B cell (primary cell): ENCODE measurements around the gene NIPA2. TPM values are rescaled to one million over a fixed set of nuclear protein-coding genes. Genes with fewer than 3 reads are reported as not detected.

Experiments
- ATAC-seq: fragments of 200-7000 bp; cut with Tn5 transposase; one replicate; pipeline ENCODE4 v1.10.0; 2021; ENCODE audit warnings: low read depth, mild to moderate bottlenecking, moderate number of reproducible peaks, moderate library complexity
- CTCF ChIA-PET: fragments of 350-600 bp; sonication (Branson Sonifier 250); formaldehyde crosslinking; loops from one replicate; lab custom pipeline; 2021; ENCODE audit warnings: antibody characterized with exemption, inconsistent platforms; lab: Charles Lee
- POLR2A ChIA-PET: fragments of 350-600 bp; sonication (Branson Sonifier 250); formaldehyde crosslinking; loops from one replicate; lab custom pipeline; 2021; ENCODE audit warnings: antibody characterized with exemption; lab: Charles Lee
- DNase-seq: peaks from one replicate; pipeline ENCODE4 v3.0.0; 2013
- H2AFZ ChIP-seq: 2 replicates; pipeline ENCODE4 v1.6.1; 2012; ENCODE audit warnings: mild to moderate bottlenecking, low read depth, low read length; ENCODE audit not compliant: insufficient read depth, poor library complexity, severe bottlenecking
- H3K27ac ChIP-seq, 2 donors: 1 replicate in 1 of 2; 2 replicates in 1 of 2; pipeline ENCODE4 v1.5.1; 2012 to 2013; ENCODE audit warnings: low read length in 2 of 2, mild to moderate bottlenecking in 2 of 2, moderate library complexity in 1 of 2
- H3K27me3 ChIP-seq, 4 experiments: fragments of 200-600 bp in 1 of 4; sonication (generic) in 1 of 4; replicated peaks in 1 of 4; 1 replicate in 2 of 4; 2 replicates in 2 of 4; pipeline versions ENCODE4 v1.6.1 to v1.7.0; 2013 to 2016; ENCODE audit warnings: low read length in 3 of 4, mild to moderate bottlenecking in 2 of 4, mixed read lengths in 1 of 4, moderate library complexity in 1 of 4; ENCODE audit not compliant: insufficient read depth in 4 of 4, control insufficient read depth in 3 of 4; ENCODE audit errors: control extremely low read depth in 1 of 4
- H3K36me3 ChIP-seq, 2 experiments: replicated peaks in 1 of 2; 1 replicate in 1 of 2; 2 replicates in 1 of 2; pipeline versions ENCODE4 v1.6.1 to v1.7.1; 2013; ENCODE audit warnings: low read length in 1 of 2; ENCODE audit not compliant: insufficient read depth in 2 of 2, control insufficient read depth in 1 of 2; ENCODE audit errors: control extremely low read depth in 1 of 2, extremely low read depth in 1 of 2
- H3K4me1 ChIP-seq, 2 donors: fragments of 200-600 bp in 1 of 2; sonication (generic) in 1 of 2; 1 replicate in 1 of 2; 2 replicates in 1 of 2; pipeline versions ENCODE4 v1.5.1 to v1.6.1; 2013 to 2017; ENCODE audit warnings: low read length in 2 of 2; ENCODE audit not compliant: control insufficient read depth in 2 of 2, insufficient read depth in 2 of 2
- H3K4me2 ChIP-seq: replicated peaks from 2 replicates; pipeline ENCODE3; 2012; ENCODE audit warnings: mild to moderate bottlenecking, low read depth, low read length; ENCODE audit not compliant: poor library complexity, severe bottlenecking
- H3K4me3 ChIP-seq, 5 experiments: fragments of 200-600 bp in 1 of 5; sonication (generic) in 1 of 5; 1 replicate in 3 of 5; 2 replicates in 2 of 5; pipeline versions ENCODE4 v1.5.1 to v1.7.0; 2011 to 2016; ENCODE audit warnings: low read length in 4 of 5, mild to moderate bottlenecking in 4 of 5, low read depth in 2 of 5, control low read depth in 1 of 5, moderate library complexity in 1 of 5; ENCODE audit not compliant: insufficient read depth in 1 of 5; ENCODE audit errors: control extremely low read depth in 1 of 5, extremely low read depth in 1 of 5
- H3K79me2 ChIP-seq: fragments of 200-600 bp; sonication (generic); one replicate; pipeline ENCODE4 v1.6.0; 2016; ENCODE audit warnings: low read length; ENCODE audit not compliant: control insufficient read depth, insufficient read depth
- H3K9ac ChIP-seq: fragments of 200-600 bp; sonication (generic); 2 replicates; pipeline ENCODE4 v1.6.1; 2017; ENCODE audit warnings: mild to moderate bottlenecking, low read length, moderate library complexity
- H3K9me3 ChIP-seq, 3 donors: one replicate each; pipeline versions ENCODE4 v1.6.1 to v1.7.1; 2013; ENCODE audit warnings: low read length in 2 of 3; ENCODE audit not compliant: control insufficient read depth in 2 of 3, insufficient read depth in 1 of 3; ENCODE audit errors: control extremely low read depth in 1 of 3
- H4K20me1 ChIP-seq: 2 replicates; pipeline ENCODE4 v1.6.0; 2012; ENCODE audit warnings: mild to moderate bottlenecking, low read length; ENCODE audit not compliant: insufficient read depth, control insufficient read depth, poor library complexity, severe bottlenecking
- H3K27ac Mint-ChIP-seq: one replicate; pipeline ENCODE4 v1.8.0; 2021; ENCODE audit warnings: mixed read lengths
- H3K27me3 Mint-ChIP-seq: one replicate; pipeline ENCODE4 v1.8.0; 2021; ENCODE audit warnings: mixed read lengths
- H3K4me1 Mint-ChIP-seq: one replicate; pipeline ENCODE4 v1.8.0; 2021; ENCODE audit warnings: mixed read lengths
- H3K4me3 Mint-ChIP-seq: one replicate; pipeline ENCODE4 v1.8.0; 2021; ENCODE audit warnings: mixed read lengths
- H3K9me3 Mint-ChIP-seq: one replicate; pipeline ENCODE4 v1.8.0; 2022; ENCODE audit warnings: mixed read lengths; ENCODE audit not compliant: insufficient read depth
- CTCF ChIP-seq: fragments of 200-600 bp; IDR thresholded peaks from one replicate; pipeline ENCODE4 v1.8.0; 2022; ENCODE audit warnings: antibody characterized with exemption, mild to moderate bottlenecking
- EZH2 ChIP-seq: IDR thresholded peaks from 2 replicates; pipeline ENCODE4 v1.6.1; 2012; ENCODE audit warnings: borderline replicate concordance, low read depth, mild to moderate bottlenecking, moderate library complexity, low read length; ENCODE audit not compliant: insufficient read depth, poor library complexity, severe bottlenecking
- WGBS: methylation state at CpG from one replicate; pipeline ENCODE4 v1.1.5; 2013; ENCODE audit warnings: missing lambda C conversion rate; ENCODE audit not compliant: insufficient coverage; 5-methylcytosine and 5-hydroxymethylcytosine counted together
- intact Hi-C: fragments of 100-400 bp; cut with micrococcal nuclease; formaldehyde crosslinking; loops from one replicate; pipeline ENCODE4 v1.10.0; 2022
- polyA plus RNA-seq: library from polyadenylated mRNA; depleted of rRNA; stranded (reverse); fragments of >200 nt; gene quantifications from 2 replicates; pipeline ENCODE4 v1.2.3, GENCODE V29; 2012
- total RNA-seq, 2 donors: library from RNA; stranded (reverse); fragments of 120-200 nt in 1 of 2; gene quantifications; 1 replicate in 1 of 2; 2 replicates in 1 of 2; pipeline versions ENCODE4 v1.2.3 to v1.2.4, GENCODE V29; 2013 to 2022

Gene NIPA2
- total and polyA plus RNA-seq, 2 donors (not counting 1 experiment from before 2014, with no cell fraction given) = 47.1 to 65.3 TPM

GRCh38 chr15:22867886-22868285 is 29.4 kb downstream of the NIPA2 start:
- Histone ChIP-seq H3K4me1 (no peaks in the 10 kb centered on the region), H3K4me2 (no peak overlapping the region), H2AFZ (no peak overlapping the region), H3K79me2 (peaks cover 20% of the 10 kb centered on the region), H3K27ac (no peak overlapping the region), H3K4me3 (no peak overlapping the region), H3K9me3 (no peaks in the 10 kb centered on the region), H3K9ac (no peak overlapping the region), H3K27me3 (no peaks in the 10 kb centered on the region), H3K36me3 (peaks cover 10 to 44% of the 10 kb centered on the region in 2 experiments), H4K20me1 (peaks cover 40% of the 10 kb centered on the region)
- H3K4me1 Mint-ChIP-seq = no peaks in the 10 kb centered on the region
- WGBS = 100% methylated on average over 1 of the region's 6 CpGs
- no peaks in the 10 kb centered on the region for H3K9me3 Mint-ChIP-seq
- no peaks in the 10 kb centered on the region for H3K27me3 Mint-ChIP-seq
- DNase-seq = no peak
- no peak overlapping the region for H3K27ac Mint-ChIP-seq
- ATAC-seq = no peak
- TF ChIP-seq CTCF = no peak
- no peak for TF ChIP-seq EZH2
- POLR2A ChIA-PET = no interaction called here
- no peak overlapping the region for H3K4me3 Mint-ChIP-seq
- intact Hi-C loops = no loop called here
- CTCF ChIA-PET = no interaction called here

- ATAC-seq (no peak), DNase-seq (no peak)
- 100% methylated on average over 4 of the region's 4 CpGs for WGBS
- no peaks in the 10 kb centered on the region for H3K9me3 Mint-ChIP-seq
- TF ChIP-seq EZH2 (no peak), CTCF (no peak)
- Histone ChIP-seq H3K4me2 (no peak overlapping the region), H3K36me3 (peaks cover 10 to 39% of the 10 kb centered on the region in 2 experiments), H3K4me1 (no peaks in the 10 kb centered on the region), H4K20me1 (peaks cover 34% of the 10 kb centered on the region), H3K9me3 (no peaks in the 10 kb centered on the region), H3K27ac (no peak overlapping the region), H3K27me3 (no peaks in the 10 kb centered on the region), H3K4me3 (no peak overlapping the region), H3K9ac (no peak overlapping the region), H2AFZ (no peak overlapping the region), H3K79me2 (peaks cover 14% of the 10 kb centered on the region)
- no peak overlapping the region for H3K4me3 Mint-ChIP-seq
- intact Hi-C loops = no loop called here
- ChIA-PET POLR2A (no interaction called here), CTCF (no interaction called here)
- no peaks in the 10 kb centered on the region for H3K27me3 Mint-ChIP-seq
- H3K27ac Mint-ChIP-seq = no peak overlapping the region
- no peaks in the 10 kb centered on the region for H3K4me1 Mint-ChIP-seq
Measured at GRCh38 chr15:22868495-22868894, 30.0 kb downstream of the NIPA2 start.
